H9 (cell line): ENCODE data around the gene LASP1. TPM values are rescaled to one million over a fixed set of nuclear protein-coding genes. Genes with fewer than 3 reads are reported as not detected.

ENCODE experiments used
- DNase-seq: peaks from one replicate; pipeline ENCODE4 v3.0.0-alpha.2; 2017
- H2AFZ ChIP-seq: one replicate; pipeline ENCODE4 v1.6.1; 2013; ENCODE audit warnings: mild to moderate bottlenecking, low read length, control low read depth, moderate library complexity
- H2AK5ac ChIP-seq: 2 replicates; pipeline ENCODE4 v1.6.1; 2013; ENCODE audit warnings: low read length, control low read depth, mixed read lengths; ENCODE audit not compliant: insufficient read length
- H2BK120ac ChIP-seq: one replicate; pipeline ENCODE4 v1.6.1; 2013; ENCODE audit warnings: low read depth, mild to moderate bottlenecking, low read length, control low read depth, inconsistent platforms; ENCODE audit not compliant: poor library complexity, severe bottlenecking
- H2BK12ac ChIP-seq: 2 replicates; pipeline ENCODE4 v1.6.1; 2013; ENCODE audit warnings: low read length, control low read depth, mixed read lengths, low read depth; ENCODE audit not compliant: insufficient read length
- H2BK15ac ChIP-seq: 2 replicates; pipeline ENCODE4 v1.6.1; 2013; ENCODE audit warnings: low read depth, low read length, control low read depth
- H2BK20ac ChIP-seq: one replicate; pipeline ENCODE4 v1.6.1; 2013; ENCODE audit warnings: low read depth, mild to moderate bottlenecking, low read length, control low read depth, inconsistent platforms; ENCODE audit not compliant: poor library complexity, severe bottlenecking
- H2BK5ac ChIP-seq: 2 replicates; pipeline ENCODE4 v1.6.1; 2013; ENCODE audit warnings: low read length, control low read depth, mixed read lengths; ENCODE audit not compliant: insufficient read length
- H3K14ac ChIP-seq: 2 replicates; pipeline ENCODE4 v1.6.1; 2013; ENCODE audit warnings: low read length, control low read depth; ENCODE audit not compliant: insufficient read depth
- H3K18ac ChIP-seq: 2 replicates; pipeline ENCODE4 v1.6.1; 2013; ENCODE audit warnings: low read depth, mild to moderate bottlenecking, mixed read lengths, low read length, control low read depth; ENCODE audit not compliant: insufficient read length
- H3K23ac ChIP-seq: 2 replicates; pipeline ENCODE4 v1.6.1; 2013; ENCODE audit warnings: low read length, control low read depth, mixed read lengths, low read depth; ENCODE audit not compliant: insufficient read length
- H3K23me2 ChIP-seq: 2 replicates; pipeline ENCODE4 v1.6.1; 2013; ENCODE audit warnings: low read depth, mild to moderate bottlenecking, mixed read lengths, low read length, control low read depth; ENCODE audit not compliant: insufficient read length, poor library complexity, severe bottlenecking
- H3K27ac ChIP-seq: 2 replicates; pipeline ENCODE4 v1.5.1; 2013; ENCODE audit warnings: low read length, control low read depth, mixed read lengths, low read depth; ENCODE audit not compliant: insufficient read length
- H3K27me3 ChIP-seq: 2 replicates; pipeline ENCODE4 v1.6.1; 2013; ENCODE audit warnings: low read length, control low read depth, inconsistent platforms; ENCODE audit not compliant: insufficient read depth
- H3K4ac ChIP-seq: 2 replicates; pipeline ENCODE4 v1.6.1; 2013; ENCODE audit warnings: low read depth, mild to moderate bottlenecking, control low read depth, inconsistent platforms, low read length, moderate library complexity
- H3K4me1 ChIP-seq: 2 replicates; pipeline ENCODE4 v1.6.1; 2013; ENCODE audit warnings: low read length, control low read depth, inconsistent platforms; ENCODE audit not compliant: insufficient read depth
- H3K4me2 ChIP-seq: 2 replicates; pipeline ENCODE4 v1.6.1; 2013; ENCODE audit warnings: low read length, control low read depth, mixed read lengths; ENCODE audit not compliant: insufficient read length, insufficient read depth
- H3K56ac ChIP-seq: 2 replicates; pipeline ENCODE4 v1.6.1; 2013; ENCODE audit warnings: low read depth, mild to moderate bottlenecking, mixed read lengths, low read length, control low read depth; ENCODE audit not compliant: insufficient read length
- H3K79me1 ChIP-seq: 2 replicates; pipeline ENCODE4 v1.6.1; 2013; ENCODE audit warnings: low read depth, mild to moderate bottlenecking, moderate library complexity, low read length, control low read depth, inconsistent platforms; ENCODE audit not compliant: insufficient read depth, poor library complexity, severe bottlenecking
- H3K79me2 ChIP-seq: 2 replicates; pipeline ENCODE4 v1.6.1; 2013; ENCODE audit warnings: low read length, control low read depth, inconsistent platforms; ENCODE audit not compliant: insufficient read depth
- H3K9ac ChIP-seq: 2 replicates; pipeline ENCODE4 v1.6.1; 2013; ENCODE audit warnings: low read length, control low read depth, mixed read lengths; ENCODE audit not compliant: insufficient read length; ENCODE audit errors: extremely low read depth
- H3K9me3 ChIP-seq: one replicate; pipeline ENCODE4 v1.6.1; 2013; ENCODE audit warnings: low read depth, low read length, inconsistent platforms; ENCODE audit not compliant: control insufficient read depth
- H3T11ph ChIP-seq: one replicate; pipeline ENCODE4 v1.6.1; 2013; ENCODE audit warnings: mild to moderate bottlenecking, low read length, control low read depth, inconsistent platforms
- H4K20me1 ChIP-seq: one replicate; pipeline ENCODE4 v1.6.1; 2013; ENCODE audit not compliant: control insufficient read depth, insufficient read length, insufficient read depth
- H4K5ac ChIP-seq: 2 replicates; pipeline ENCODE4 v1.6.1; 2013; ENCODE audit warnings: low read depth, mild to moderate bottlenecking, mixed read lengths, low read length, control low read depth; ENCODE audit not compliant: insufficient read length
- H4K8ac ChIP-seq: replicated peaks from 2 replicates; pipeline ENCODE4 v1.6.1; 2013; ENCODE audit warnings: low read length, control low read depth, mixed read lengths, low read depth; ENCODE audit not compliant: insufficient read length
- H4K91ac ChIP-seq: 2 replicates; pipeline ENCODE4 v1.6.1; 2013; ENCODE audit warnings: low read depth, mild to moderate bottlenecking, moderate library complexity, mixed read lengths, low read length, control low read depth; ENCODE audit not compliant: insufficient read length
- H3K27ac Mint-ChIP-seq, 3 experiments: 2 replicates in 2 of 3; 3 replicates in 1 of 3; pipeline ENCODE4 v1.8.0; 2020 to 2021; ENCODE audit warnings: mixed read lengths in 3 of 3, mild to moderate bottlenecking in 1 of 3, moderate library complexity in 1 of 3
- H3K27me3 Mint-ChIP-seq: 2 replicates; pipeline ENCODE4 v1.8.0; 2021; ENCODE audit warnings: low read depth, mild to moderate bottlenecking, moderate library complexity, mixed read lengths
- H3K36me3 Mint-ChIP-seq, 3 experiments: 2 replicates in 2 of 3; 3 replicates in 1 of 3; pipeline ENCODE4 v1.8.0; 2020 to 2021; ENCODE audit warnings: low read depth in 3 of 3, mixed read lengths in 3 of 3; ENCODE audit not compliant: insufficient read depth in 1 of 3
- H3K4me1 Mint-ChIP-seq, 2 experiments: 2 replicates each; pipeline ENCODE4 v1.8.0; 2020; ENCODE audit warnings: mixed read lengths in 2 of 2
- H3K4me3 Mint-ChIP-seq, 2 experiments: 2 replicates in 1 of 2; 3 replicates in 1 of 2; pipeline ENCODE4 v1.8.0; 2020 to 2021; ENCODE audit warnings: mild to moderate bottlenecking in 2 of 2, mixed read lengths in 2 of 2, moderate library complexity in 1 of 2
- H3K9me3 Mint-ChIP-seq, 2 experiments: 2 replicates in 1 of 2; 3 replicates in 1 of 2; pipeline ENCODE4 v1.8.0; 2020; ENCODE audit warnings: mild to moderate bottlenecking in 2 of 2, mixed read lengths in 2 of 2, moderate library complexity in 1 of 2
- CTCF ChIP-seq: fragments of 200-600 bp; sonication (generic); conservative IDR thresholded peaks from 3 replicates; pipeline ENCODE4 v1.8.0; 2021; ENCODE audit warnings: antibody characterized with exemption, mild to moderate bottlenecking
- WGBS: extraction: QIAGEN DNeasy Blood & Tissue Kit; methylation state at CpG from one replicate; pipeline ENCODE4 v1.1.7; 2013; ENCODE audit warnings: missing lambda C conversion rate, low lambda C conversion rate, mixed read lengths; ENCODE audit not compliant: insufficient read length; ENCODE audit errors: extremely low coverage; 5-methylcytosine and 5-hydroxymethylcytosine counted together
- total RNA-seq: library from RNA; stranded (reverse); gene quantifications from 2 replicates; pipeline ENCODE4 v1.2.1, GENCODE V29; 2021

The LASP1 gene
- total RNA-seq, 1 experiment from 2014 or later: 121 TPM

DNA sequence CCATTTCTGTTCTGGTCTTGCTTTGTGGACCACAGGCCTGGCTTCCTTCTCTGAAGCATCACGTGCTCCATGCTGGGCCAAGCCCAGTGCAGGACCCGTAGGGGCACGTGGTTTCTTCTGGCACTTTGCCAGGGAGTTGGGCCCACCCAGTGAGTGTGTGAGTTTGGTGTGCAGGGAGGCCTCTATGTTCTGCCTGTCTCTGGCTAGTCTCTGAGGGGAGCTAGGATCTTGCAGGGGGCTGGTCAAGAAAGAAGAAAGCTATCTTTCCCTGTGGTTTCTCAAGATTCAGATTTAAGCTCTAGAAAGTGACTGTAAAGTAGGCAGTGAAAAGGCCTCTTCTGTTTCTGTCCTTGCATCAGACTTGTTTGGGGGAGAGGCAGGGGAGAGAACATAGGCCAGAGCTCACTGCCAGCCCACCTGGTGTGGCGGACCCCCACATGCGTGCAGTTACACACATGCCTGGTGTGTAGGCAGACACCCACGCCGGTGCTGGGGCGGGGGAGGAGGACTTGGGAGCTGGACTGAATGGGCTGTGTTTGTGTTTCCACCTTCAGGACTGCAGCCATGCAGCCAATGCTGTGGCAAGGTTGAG is 11.8 kb downstream of the LASP1 start:
- peaks cover 0 to 3% of the 10 kb centered on the region in 2 experiments; a peak in 1 of 5 replicates for H3K9me3 Mint-ChIP-seq
- Histone ChIP-seq H2BK120ac (no peak overlapping the region), H3K23ac (no peak overlapping the region), H4K20me1 (no peaks in the 10 kb centered on the region), H3K4me2 (no peak overlapping the region), H3K14ac (no peak overlapping the region; the same call in 1 of the 2 replicates), H2AFZ (no peak overlapping the region), H3K18ac (no peak overlapping the region), H3K27ac (no peak overlapping the region), H3K23me2 (no peaks in the 10 kb centered on the region), H2BK12ac (no peak overlapping the region), H3K4ac (no peak overlapping the region), H4K5ac (no peak overlapping the region), H2BK15ac (no peak overlapping the region), H2BK20ac (no peak overlapping the region), H2AK5ac (no peak overlapping the region), H3T11ph (no peak overlapping the region), H3K9ac (no peak overlapping the region), H3K27me3 (no peaks in the 10 kb centered on the region), H3K56ac (no peak overlapping the region), H4K8ac (no peak overlapping the region), H3K4me1 (peaks cover 16% of the 10 kb centered on the region; the same call in 1 of the 2 replicates), H3K79me1 (peaks cover 3% of the 10 kb centered on the region), H2BK5ac (no peak overlapping the region), H3K9me3 (no peaks in the 10 kb centered on the region), H4K91ac (peak overlapping the region; percentile 51), H3K79me2 (peaks cover 4% of the 10 kb centered on the region; the same call in 1 of the 2 replicates)
- no peak for TF ChIP-seq CTCF
- peak; percentile 34 for DNase-seq
- no peaks in the 10 kb centered on the region for H3K27me3 Mint-ChIP-seq
- no CpG with 5 or more reads among the region's 8 CpGs for WGBS
- peak overlapping the region; percentile 85 to 95 (median 90); a peak in 5 of 7 replicates for H3K27ac Mint-ChIP-seq
- H3K4me1 Mint-ChIP-seq: peaks cover 81 to 91% of the 10 kb centered on the region in 2 experiments
- peaks cover 9 to 51% (median 20%) of the 10 kb centered on the region in 3 experiments; a peak in 5 of 7 replicates for H3K36me3 Mint-ChIP-seq
- H3K4me3 Mint-ChIP-seq: 0 out of 5 replicates have a peak overlapping the region, but pooled peaks of 1 of the 2 experiments have one; percentile 40
